Colonic mucosa (tissue), 4 donors: ENCODE data around the gene TBC1D22A. TPM values are rescaled to one million over a fixed set of nuclear protein-coding genes. Genes with fewer than 3 reads are reported as not detected.

Experiments used
- DNase-seq: peaks from one replicate; pipeline ENCODE4 v3.0.0-alpha.2; 2020
- H3K27ac ChIP-seq: fragments of 200-600 bp; one replicate; pipeline ENCODE4 v1.8.0; 2021
- H3K27me3 ChIP-seq: fragments of 200-600 bp; one replicate; pipeline ENCODE4 v1.8.0; 2021
- H3K36me3 ChIP-seq: fragments of 200-600 bp; one replicate; pipeline ENCODE4 v1.8.0; 2021
- H3K4me1 ChIP-seq: fragments of 200-600 bp; one replicate; pipeline ENCODE4 v1.8.0; 2021; ENCODE audit warnings: mild to moderate bottlenecking
- H3K4me3 ChIP-seq: fragments of 200-600 bp; one replicate; pipeline ENCODE4 v1.8.0; 2021
- H3K9ac ChIP-seq, 2 donors: one replicate each; pipeline ENCODE4 v1.7.0; 2013; ENCODE audit warnings: control low read depth in 2 of 2, low read depth in 2 of 2, low read length in 2 of 2
- H3K9me3 ChIP-seq: fragments of 200-600 bp; one replicate; pipeline ENCODE4 v1.8.0; 2021
- intact Hi-C: fragments of 100-400 bp; cut with DNase I; formaldehyde crosslinking; loops from one replicate; pipeline ENCODE4 v1.14.1; 2022
- total RNA-seq, 2 donors: library from RNA; stranded (reverse); fragmentation: NEBNext Ultra II Directional in 1 of 2; extraction: Animal tissue kit (Norgen Biotek cat#: 25700) in 1 of 2; gene quantifications; one replicate each; pipeline ENCODE4 v1.2.1, GENCODE V29; 2021
- TF ChIP-seq, protein P1 (sequence below): fragments of 200-600 bp; IDR thresholded peaks from one replicate; pipeline ENCODE4 v1.8.0; 2022; ENCODE audit warnings: antibody characterized with exemption, mild to moderate bottlenecking
- donor health status: healthy.
- donor health status: DM: no; HTN: no; CAD: no.
- donor health status: DM: no; HTN: no; CAD: no.

TBC1D22A gene
- total RNA-seq, 2 donors from 2014 or later, result 34.2 to 36.4 TPM

DNA sequence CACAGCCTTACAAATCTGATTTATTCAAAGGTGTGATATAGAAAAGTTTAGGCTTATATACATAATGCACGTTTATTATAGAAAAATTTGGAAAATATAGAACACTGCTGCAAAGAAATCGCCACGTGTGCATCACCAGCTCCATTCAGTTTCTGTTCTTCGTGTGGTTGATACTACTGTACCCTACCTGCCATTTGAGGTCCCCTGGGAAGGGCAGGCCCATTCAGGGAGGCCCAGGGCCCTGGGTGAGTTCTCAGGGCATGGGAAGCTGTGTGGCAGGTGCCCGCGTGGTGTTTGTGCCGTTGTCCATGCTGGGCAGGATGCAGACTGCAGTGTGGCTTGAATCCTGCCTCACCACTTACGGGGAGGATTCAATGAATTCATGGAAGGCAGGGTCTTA lies 60.8 kb downstream of the TBC1D22A start:
- TF ChIP-seq, protein P1, sequence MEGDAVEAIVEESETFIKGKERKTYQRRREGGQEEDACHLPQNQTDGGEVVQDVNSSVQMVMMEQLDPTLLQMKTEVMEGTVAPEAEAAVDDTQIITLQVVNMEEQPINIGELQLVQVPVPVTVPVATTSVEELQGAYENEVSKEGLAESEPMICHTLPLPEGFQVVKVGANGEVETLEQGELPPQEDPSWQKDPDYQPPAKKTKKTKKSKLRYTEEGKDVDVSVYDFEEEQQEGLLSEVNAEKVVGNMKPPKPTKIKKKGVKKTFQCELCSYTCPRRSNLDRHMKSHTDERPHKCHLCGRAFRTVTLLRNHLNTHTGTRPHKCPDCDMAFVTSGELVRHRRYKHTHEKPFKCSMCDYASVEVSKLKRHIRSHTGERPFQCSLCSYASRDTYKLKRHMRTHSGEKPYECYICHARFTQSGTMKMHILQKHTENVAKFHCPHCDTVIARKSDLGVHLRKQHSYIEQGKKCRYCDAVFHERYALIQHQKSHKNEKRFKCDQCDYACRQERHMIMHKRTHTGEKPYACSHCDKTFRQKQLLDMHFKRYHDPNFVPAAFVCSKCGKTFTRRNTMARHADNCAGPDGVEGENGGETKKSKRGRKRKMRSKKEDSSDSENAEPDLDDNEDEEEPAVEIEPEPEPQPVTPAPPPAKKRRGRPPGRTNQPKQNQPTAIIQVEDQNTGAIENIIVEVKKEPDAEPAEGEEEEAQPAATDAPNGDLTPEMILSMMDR, result no peak
- H3K27ac ChIP-seq, result no peak overlapping the region
- no peak for DNase-seq
- no peaks in the 10 kb centered on the region for H3K27me3 ChIP-seq
- intact Hi-C loops, result no loop called here
- H3K36me3 ChIP-seq, result no peaks in the 10 kb centered on the region
- no peak overlapping the region for H3K4me3 ChIP-seq
- no peaks in the 10 kb centered on the region for H3K4me1 ChIP-seq
- H3K9me3 ChIP-seq, result no peaks in the 10 kb centered on the region
- no peak overlapping the region for H3K9ac ChIP-seq

DNA sequence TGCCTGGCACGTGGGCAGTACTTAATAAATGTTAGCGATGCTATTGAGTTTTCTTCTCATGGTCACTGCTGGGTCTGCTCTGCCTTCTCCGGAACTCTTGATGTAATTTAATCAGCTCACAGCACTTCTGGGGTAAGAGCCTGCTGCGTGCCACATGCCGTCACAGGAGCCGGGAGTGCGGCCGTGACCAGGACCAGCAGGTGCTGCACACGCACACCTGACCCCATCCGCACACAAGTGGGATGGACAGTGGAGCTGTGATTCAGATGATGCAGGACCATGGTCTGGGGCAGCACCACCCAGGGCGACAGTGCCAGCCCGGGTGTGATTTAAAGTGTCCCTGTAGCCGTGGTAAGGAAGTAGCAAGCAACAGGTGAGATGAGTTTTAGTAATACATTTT lies 61.2 kb downstream of the TBC1D22A start:
- Histone ChIP-seq H3K27ac (no peak overlapping the region), H3K9ac (no peak overlapping the region), H3K4me1 (no peaks in the 10 kb centered on the region), H3K9me3 (no peaks in the 10 kb centered on the region), H3K36me3 (no peaks in the 10 kb centered on the region), H3K4me3 (no peak overlapping the region), H3K27me3 (no peaks in the 10 kb centered on the region)
- TF ChIP-seq, protein P1, result no peak
- DNase-seq, result no peak
- intact Hi-C loops, result no loop called here

- DNase-seq, result no peak
- H3K27ac ChIP-seq, result no peak overlapping the region
Measured at GRCh38 chr22:46824344-46824909, 62.0 kb downstream of the TBC1D22A start.

GRCh38 chr22:46824980-46825544 lies 62.6 kb downstream of the TBC1D22A start:
- no peaks in the 10 kb centered on the region for H3K36me3 ChIP-seq
- no peaks in the 10 kb centered on the region for H3K4me1 ChIP-seq
- intact Hi-C loops, result no loop called here
- H3K27ac ChIP-seq, result no peak overlapping the region
- no peaks in the 10 kb centered on the region for H3K9me3 ChIP-seq
- H3K27me3 ChIP-seq, result no peaks in the 10 kb centered on the region
- no peak for DNase-seq
- H3K9ac ChIP-seq, result no peak overlapping the region
- TF ChIP-seq, protein P1, result no peak
- no peak overlapping the region for H3K4me3 ChIP-seq

More at GRCh38 chr22:46824344-46824909, 62.0 kb downstream of the TBC1D22A start:
- TF ChIP-seq, protein P1, result no peak
- Histone ChIP-seq H3K36me3 (no peaks in the 10 kb centered on the region), H3K4me1 (no peaks in the 10 kb centered on the region), H3K27me3 (no peaks in the 10 kb centered on the region), H3K9ac (no peak overlapping the region), H3K9me3 (no peaks in the 10 kb centered on the region), H3K4me3 (no peak overlapping the region)
- intact Hi-C loops, result no loop called here

DNA sequence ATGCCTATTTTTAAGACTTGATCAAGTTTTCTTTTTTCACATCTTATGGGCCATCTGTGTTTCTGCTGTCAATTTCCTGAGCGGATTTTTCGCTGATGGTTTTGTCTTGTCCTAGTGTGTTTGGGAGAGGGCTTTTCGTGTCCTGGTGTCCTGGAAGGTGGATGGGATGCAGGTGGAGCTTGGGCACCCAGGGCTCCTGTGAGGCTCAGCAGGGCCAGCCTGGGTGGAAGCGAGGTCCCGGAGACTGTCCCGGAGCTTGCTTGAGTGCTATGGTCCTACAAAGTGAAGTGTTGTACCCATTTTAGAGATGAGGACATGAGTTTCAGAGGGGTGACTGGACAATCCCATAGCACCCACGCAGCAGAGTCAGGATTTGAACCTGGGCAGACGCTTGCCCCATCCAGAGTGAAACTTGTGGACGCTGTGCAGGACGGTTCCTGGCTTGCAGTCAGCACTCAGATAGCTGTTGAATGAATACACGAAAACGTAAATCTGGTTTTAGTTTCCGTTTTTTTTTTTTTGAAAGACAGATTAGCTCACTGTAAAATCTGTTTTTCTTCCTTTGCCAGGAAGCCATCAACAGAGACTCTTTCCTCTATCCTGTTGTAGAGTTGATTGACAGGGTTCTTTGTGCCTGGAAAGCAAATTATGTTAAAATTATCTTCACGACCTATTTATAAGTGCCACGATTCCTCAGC lies 64.1 kb downstream of the TBC1D22A start:
- TF ChIP-seq, protein P1, result no peak
- H3K36me3 ChIP-seq, result no peaks in the 10 kb centered on the region
- DNase-seq, result no peak
- H3K27me3 ChIP-seq, result no peaks in the 10 kb centered on the region
- no peak overlapping the region for H3K27ac ChIP-seq
- no peak overlapping the region for H3K9ac ChIP-seq
- no peaks in the 10 kb centered on the region for H3K4me1 ChIP-seq
- no peak overlapping the region for H3K4me3 ChIP-seq
- no peaks in the 10 kb centered on the region for H3K9me3 ChIP-seq
- intact Hi-C loops, result no loop called here
